Esophagus squamous epithelium (tissue), 5 donors: ENCODE measurements around the gene HSPG2. TPM values are rescaled to one million over a fixed set of nuclear protein-coding genes. Genes with fewer than 3 reads are reported as not detected.
"Not testable (repeated sequence)": the region's sequence is repeated elsewhere in the genome, so short reads cannot be mapped to it uniquely, and the experiment has no call there.

Experiments
- DNase-seq: peaks from one replicate; lab custom pipeline; 2025; lab: John Stamatoyannopoulos, UW
- H3K27ac ChIP-seq, 4 donors: fragments of 200-600 bp; sonication (generic); one replicate each; pipeline ENCODE4 v1.5.1; 2016 to 2019; ENCODE audit warnings: mild to moderate bottlenecking in 1 of 4
- H3K27me3 ChIP-seq, 4 donors: fragments of 200-600 bp; sonication (generic); 1 replicate in 3 of 4; 2 replicates in 1 of 4; pipeline versions ENCODE4 v1.5.1 to v1.6.0; 2017 to 2021; ENCODE audit warnings: antibody characterized with exemption in 1 of 4
- H3K36me3 ChIP-seq, 3 donors: fragments of 200-600 bp; sonication (generic); one replicate each; pipeline ENCODE4 v1.5.1; 2016 to 2019
- H3K4me1 ChIP-seq, 3 donors: fragments of 200-600 bp; sonication (generic); one replicate each; pipeline ENCODE4 v1.5.1; 2017 to 2019
- H3K4me3 ChIP-seq, 4 donors: fragments of 200-600 bp; sonication (generic); 1 replicate in 3 of 4; 2 replicates in 1 of 4; pipeline ENCODE4 v1.5.1; 2016 to 2019; ENCODE audit warnings: mild to moderate bottlenecking in 2 of 4, moderate library complexity in 1 of 4
- H3K9me3 ChIP-seq, 3 donors: fragments of 200-600 bp; sonication (generic); one replicate each; pipeline ENCODE4 v1.5.1; 2016 to 2019
- CTCF ChIP-seq, 6 experiments: fragments of 450-650 bp in 4 of 6; fragments of 200-600 bp in 2 of 6; sonication (generic) in 2 of 6; IDR thresholded peaks; one replicate each; pipeline ENCODE4 v1.5.1; 2016 to 2019; ENCODE audit warnings: antibody characterized with exemption in 6 of 6, mild to moderate bottlenecking in 4 of 6, moderate library complexity in 4 of 6
- POLR2A ChIP-seq, 4 donors: fragments of 450-650 bp; IDR thresholded peaks; one replicate each; pipeline ENCODE4 v1.6.1; 2017; ENCODE audit warnings: antibody characterized with exemption in 4 of 4, mild to moderate bottlenecking in 4 of 4, moderate library complexity in 3 of 4
- WGBS, 2 donors: methylation state at CpG; one replicate each; pipeline ENCODE4 v1.1.5; 2018; 5-methylcytosine and 5-hydroxymethylcytosine counted together
- intact Hi-C: fragments of 100-400 bp; cut with DNase I; formaldehyde crosslinking; loops from one replicate; pipeline ENCODE4 v1.15.0; 2022
- total RNA-seq, 4 donors: library from RNA; depleted of rRNA; stranded (reverse); fragments of >200 nt; gene quantifications; one replicate each; pipeline ENCODE4 v1.1.0, GENCODE V29; 2016
- donor health status: DM: yes; HTN: yes; CAD: no.

The HSPG2 gene
- total RNA-seq, 4 donors from 2014 or later: 44.9 to 107 (median 54.2) TPM

DNA sequence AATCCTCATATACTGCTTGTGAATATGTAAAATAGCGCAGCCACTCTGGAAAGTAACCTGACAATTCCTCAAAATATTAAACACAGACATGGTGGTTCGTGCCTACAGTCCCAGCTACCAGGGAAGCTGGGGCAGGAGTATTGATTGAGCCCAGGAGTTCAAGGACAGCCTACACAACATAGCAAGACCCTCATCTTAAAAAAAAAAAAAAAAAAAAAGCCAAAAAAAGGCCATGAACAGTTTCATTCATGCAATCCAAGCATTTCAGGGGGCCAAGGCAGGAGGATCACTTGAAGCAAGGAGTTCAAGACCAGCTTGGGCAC is 158.7 kb downstream of the HSPG2 start:
- intact Hi-C loops: no loop called here
- Histone ChIP-seq H3K27me3 (no peaks in the 10 kb centered on the region), H3K36me3 (no peaks in the 10 kb centered on the region), H3K4me3 (no peak overlapping the region), H3K4me1 (peaks cover 12 to 51% (median 24%) of the 10 kb centered on the region in 3 donors), H3K9me3 (no peaks in the 10 kb centered on the region), H3K27ac (no peak overlapping the region)
- no peak for DNase-seq
- TF ChIP-seq CTCF (IDR thresholded peaks at IDR 0.05): no peak
- TF ChIP-seq POLR2A (IDR thresholded peaks at IDR 0.05): no peak
- WGBS, 2 donors: 82 to 100% methylated on average over 2 of the region's 2 CpGs

- H3K36me3 ChIP-seq, H3K4me3 ChIP-seq, DNase-seq, H3K9me3 ChIP-seq, intact Hi-C loops, H3K27me3 ChIP-seq, H3K27ac ChIP-seq: not testable (repeated sequence)
- 63 to 72% methylated on average over 5 of the region's 5 CpGs for WGBS, 2 donors
- H3K4me1 ChIP-seq: peaks cover 12 to 49% (median 24%) of the 10 kb centered on the region in 3 donors
Measured at GRCh38 chr1:21776925-21777324, 160.2 kb downstream of the HSPG2 start.

GRCh38 chr1:21775985-21776562 is 161.0 kb downstream of the HSPG2 start:
- no peaks in the 10 kb centered on the region for H3K36me3 ChIP-seq
- H3K9me3 ChIP-seq: no peaks in the 10 kb centered on the region
- peak overlapping the region in 2 of 4 donors; percentile 23 to 62 for H3K27ac ChIP-seq
- peaks cover 3 to 41% (median 17%) of the 10 kb centered on the region in 3 donors for H3K4me1 ChIP-seq
- intact Hi-C loops: no loop called here
- H3K27me3 ChIP-seq: no peaks in the 10 kb centered on the region
- DNase-seq: no peak
- H3K4me3 ChIP-seq: no peak overlapping the region
- TF ChIP-seq CTCF (IDR thresholded peaks at IDR 0.05): no peak
- TF ChIP-seq POLR2A (IDR thresholded peaks at IDR 0.05): no peak

GRCh38 chr1:21775550-21775914 is 161.6 kb downstream of the HSPG2 start:
- Histone ChIP-seq H3K27me3 (no peaks in the 10 kb centered on the region), H3K27ac (peak overlapping the region in 3 of 4 donors; percentile 15 to 62 (median 61)), H3K4me1 (peaks cover 0 to 35% (median 12%) of the 10 kb centered on the region in 3 donors), H3K9me3 (no peaks in the 10 kb centered on the region), H3K4me3 (no peak overlapping the region), H3K36me3 (no peaks in the 10 kb centered on the region)
- TF ChIP-seq CTCF (IDR thresholded peaks at IDR 0.05) (no peak), POLR2A (IDR thresholded peaks at IDR 0.05) (no peak)
- WGBS, 2 donors: 28 to 36% methylated on average over 2 of the region's 2 CpGs
- intact Hi-C loops: no loop called here
- DNase-seq: no peak

GRCh38 chr1:21774835-21775549 is 162.1 kb downstream of the HSPG2 start:
- Histone ChIP-seq H3K27me3 (no peaks in the 10 kb centered on the region), H3K9me3 (no peaks in the 10 kb centered on the region), H3K4me1 (peaks cover 0 to 30% (median 9%) of the 10 kb centered on the region in 3 donors), H3K4me3 (no peak overlapping the region), H3K36me3 (no peaks in the 10 kb centered on the region), H3K27ac (peak overlapping the region in 3 of 4 donors; percentile 15 to 62 (median 61))
- no peak for DNase-seq
- intact Hi-C loops: no loop called here
- 84 to 93% methylated on average over 10 to 15 of the region's 15 CpGs for WGBS, 2 donors
- TF ChIP-seq POLR2A (IDR thresholded peaks at IDR 0.05) (no peak), CTCF (IDR thresholded peaks at IDR 0.05) (no peak)
